ENCODE data around the gene GALK1. TPM values are rescaled to one million over a fixed set of nuclear protein-coding genes. Genes with fewer than 3 reads are reported as not detected.

Gene GALK1
- total and polyA plus RNA-seq, 9 of the 15 experiments (the other 6 are each of a cell fraction or from before 2014, with no cell fraction given): 0.45 to 51.6 (median 17.4) TPM

- TF ChIP-seq ZNF655 (CRISPR knock-in tag; IDR thresholded peaks at IDR 0.05): no peak
- TF ChIP-seq RFX7 (CRISPR knock-in tag; IDR thresholded peaks at IDR 0.05): no peak
- TF ChIP-seq CBX2 (IDR thresholded peaks at IDR 0.05; ENCODE audit: insufficient read depth, low read length, poor library complexity, severe bottlenecking): no peak
- TF ChIP-seq ZNF584 (CRISPR knock-in tag; IDR thresholded peaks at IDR 0.05; ENCODE audit: low read depth): no peak
- TF ChIP-seq XRCC5 (IDR thresholded peaks at IDR 0.05; ENCODE audit: low read depth, low read length): 0 out of 2 replicates have a peak, but pooled peaks have one; percentile 10
- no peak for TF ChIP-seq SREBF1 (IDR thresholded peaks at IDR 0.05; ENCODE audit: borderline replicate concordance, low read depth, low read length)
- no peak for TF ChIP-seq ZNF780A (CRISPR knock-in tag; IDR thresholded peaks at IDR 0.05)
- TF ChIP-seq KDM1A (IDR thresholded peaks at IDR 0.05): no peak
- no peak for TF ChIP-seq MAX (CRISPR knock-in tag; IDR thresholded peaks at IDR 0.05)
- no peak for TF ChIP-seq POLR3G (IDR thresholded peaks at IDR 0.05; ENCODE audit: extremely low read depth, insufficient read length, insufficient replicate concordance)
- TF ChIP-seq ZNF354B (CRISPR knock-in tag; IDR thresholded peaks at IDR 0.05): no peak
- TF ChIP-seq ZNF57 (CRISPR knock-in tag; IDR thresholded peaks at IDR 0.05): no peak
- TF ChIP-seq ZNF395 (CRISPR knock-in tag; IDR thresholded peaks at IDR 0.05): no peak
- TF ChIP-seq, protein P1, sequence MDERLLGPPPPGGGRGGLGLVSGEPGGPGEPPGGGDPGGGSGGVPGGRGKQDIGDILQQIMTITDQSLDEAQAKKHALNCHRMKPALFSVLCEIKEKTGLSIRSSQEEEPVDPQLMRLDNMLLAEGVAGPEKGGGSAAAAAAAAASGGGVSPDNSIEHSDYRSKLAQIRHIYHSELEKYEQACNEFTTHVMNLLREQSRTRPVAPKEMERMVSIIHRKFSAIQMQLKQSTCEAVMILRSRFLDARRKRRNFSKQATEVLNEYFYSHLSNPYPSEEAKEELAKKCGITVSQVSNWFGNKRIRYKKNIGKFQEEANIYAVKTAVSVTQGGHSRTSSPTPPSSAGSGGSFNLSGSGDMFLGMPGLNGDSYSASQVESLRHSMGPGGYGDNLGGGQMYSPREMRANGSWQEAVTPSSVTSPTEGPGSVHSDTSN (CRISPR knock-in tag; IDR thresholded peaks at IDR 0.05; ENCODE audit: low read depth): no peak
- TF ChIP-seq, protein P1 (tag; conservative IDR thresholded peaks at IDR 0.05; ENCODE audit: low read depth): no peak
- TF ChIP-seq LEF1 (IDR thresholded peaks at IDR 0.05): no peak
- no peak for TF ChIP-seq ZBTB17 (CRISPR knock-in tag; IDR thresholded peaks at IDR 0.05)
- peak; percentile 50; the same call in 1 of the 2 replicates for TF ChIP-seq ZNF165 (CRISPR knock-in tag; IDR thresholded peaks at IDR 0.05; ENCODE audit: borderline replicate concordance)
- no peak for TF ChIP-seq ZBTB26 (CRISPR knock-in tag; IDR thresholded peaks at IDR 0.05)
- TF ChIP-seq IFI16 (CRISPR knock-in tag; IDR thresholded peaks at IDR 0.05): no peak
- TF ChIP-seq, protein P2, sequence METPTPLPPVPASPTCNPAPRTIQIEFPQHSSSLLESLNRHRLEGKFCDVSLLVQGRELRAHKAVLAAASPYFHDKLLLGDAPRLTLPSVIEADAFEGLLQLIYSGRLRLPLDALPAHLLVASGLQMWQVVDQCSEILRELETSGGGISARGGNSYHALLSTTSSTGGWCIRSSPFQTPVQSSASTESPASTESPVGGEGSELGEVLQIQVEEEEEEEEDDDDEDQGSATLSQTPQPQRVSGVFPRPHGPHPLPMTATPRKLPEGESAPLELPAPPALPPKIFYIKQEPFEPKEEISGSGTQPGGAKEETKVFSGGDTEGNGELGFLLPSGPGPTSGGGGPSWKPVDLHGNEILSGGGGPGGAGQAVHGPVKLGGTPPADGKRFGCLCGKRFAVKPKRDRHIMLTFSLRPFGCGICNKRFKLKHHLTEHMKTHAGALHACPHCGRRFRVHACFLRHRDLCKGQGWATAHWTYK (CRISPR knock-in tag; IDR thresholded peaks at IDR 0.05): no peak
- no peak for TF ChIP-seq SLC30A9 (CRISPR knock-in tag; IDR thresholded peaks at IDR 0.05)
These were observed 13.9 kb upstream of the GALK1 start (continued) for GRCh38 chr17:75778861-75779249.

All from K562 (cell line).